ENCODE data around the gene CCR5.
A peak's percentile ranks its signal among the peaks of the same experiment; 100 is the strongest.

CCR5 gene

GRCh38 chr3:46358466-46358865 lies 12.3 kb upstream of the CCR5 start:
- DNase-seq (ENCODE audit: low read depth in 2 of 2) = no peak

- DNase-seq (ENCODE audit: low read depth in 2 of 2) = no peak
These were observed 10.8 kb upstream of the CCR5 start for GRCh38 chr3:46359733-46360493.

GRCh38 chr3:46360907-46361306 lies 9.8 kb upstream of the CCR5 start:
- no peak for DNase-seq (ENCODE audit: low read depth in 2 of 2)

- no peak for DNase-seq (ENCODE audit: low read depth in 2 of 2)
These were observed 9.1 kb upstream of the CCR5 start for GRCh38 chr3:46361408-46362283.

GRCh38 chr3:46365041-46365440 lies 5.7 kb upstream of the CCR5 start:
- DNase-seq (ENCODE audit: low read depth in 2 of 2) = no peak

GRCh38 chr3:46365737-46366524 lies 4.8 kb upstream of the CCR5 start:
- no peak for DNase-seq (ENCODE audit: low read depth in 2 of 2)

GRCh38 chr3:46367811-46368210 lies 2.9 kb upstream of the CCR5 start:
- no peak for DNase-seq (ENCODE audit: low read depth in 2 of 2)

GRCh38 chr3:46368569-46368968 lies 2.2 kb upstream of the CCR5 start:
- DNase-seq (ENCODE audit: low read depth in 2 of 2) = peak in 1 of 2 donors; percentile 44

GRCh38 chr3:46369151-46369550 lies 1.6 kb upstream of the CCR5 start:
- DNase-seq (ENCODE audit: low read depth in 2 of 2) = no peak

- DNase-seq (ENCODE audit: low read depth in 2 of 2) = peak in 1 of 2 donors; percentile 26
These were observed 1.0 kb upstream of the CCR5 start for GRCh38 chr3:46369675-46370132.

GRCh38 chr3:46371519-46372340 lies 984 bp downstream of the CCR5 start:
- no peak for DNase-seq (ENCODE audit: low read depth in 2 of 2)

- no peak for DNase-seq (ENCODE audit: low read depth in 2 of 2)
These were observed 2.0 kb downstream of the CCR5 start for GRCh38 chr3:46372492-46373359.

GRCh38 chr3:46374755-46375154 lies 4.0 kb downstream of the CCR5 start:
- DNase-seq (ENCODE audit: low read depth in 2 of 2) = no peak

GRCh38 chr3:46375218-46375617 lies 4.5 kb downstream of the CCR5 start:
- no peak for DNase-seq (ENCODE audit: low read depth in 2 of 2)

- no peak for DNase-seq (ENCODE audit: low read depth in 2 of 2)
These were observed 5.1 kb downstream of the CCR5 start for GRCh38 chr3:46375814-46376213.

GRCh38 chr3:46378426-46378942 lies 7.7 kb downstream of the CCR5 start:
- peak; percentile 54 to 68 for DNase-seq (ENCODE audit: low read depth in 2 of 2)

- DNase-seq (ENCODE audit: low read depth in 2 of 2) = no peak
These were observed 9.9 kb downstream of the CCR5 start for GRCh38 chr3:46380471-46381221.

- no peak for DNase-seq (ENCODE audit: low read depth in 2 of 2)
These were observed 10.9 kb downstream of the CCR5 start for GRCh38 chr3:46381625-46382024.
